Stimulated activated CD4-positive, alpha-beta T cell treated with anti-CD3 and anti-CD28 coated beads, Interleukin-15, amount 100 ng/mL, for 48 hours (primary cell): Measurements from ENCODE around the gene STRA6.

ENCODE experiments used
- DNase-seq, 2 donors: peaks; one replicate each; pipeline ENCODE4 v3.0.0-alpha.2; 2020; ENCODE audit warnings: low read depth in 2 of 2

Gene STRA6

DNA sequence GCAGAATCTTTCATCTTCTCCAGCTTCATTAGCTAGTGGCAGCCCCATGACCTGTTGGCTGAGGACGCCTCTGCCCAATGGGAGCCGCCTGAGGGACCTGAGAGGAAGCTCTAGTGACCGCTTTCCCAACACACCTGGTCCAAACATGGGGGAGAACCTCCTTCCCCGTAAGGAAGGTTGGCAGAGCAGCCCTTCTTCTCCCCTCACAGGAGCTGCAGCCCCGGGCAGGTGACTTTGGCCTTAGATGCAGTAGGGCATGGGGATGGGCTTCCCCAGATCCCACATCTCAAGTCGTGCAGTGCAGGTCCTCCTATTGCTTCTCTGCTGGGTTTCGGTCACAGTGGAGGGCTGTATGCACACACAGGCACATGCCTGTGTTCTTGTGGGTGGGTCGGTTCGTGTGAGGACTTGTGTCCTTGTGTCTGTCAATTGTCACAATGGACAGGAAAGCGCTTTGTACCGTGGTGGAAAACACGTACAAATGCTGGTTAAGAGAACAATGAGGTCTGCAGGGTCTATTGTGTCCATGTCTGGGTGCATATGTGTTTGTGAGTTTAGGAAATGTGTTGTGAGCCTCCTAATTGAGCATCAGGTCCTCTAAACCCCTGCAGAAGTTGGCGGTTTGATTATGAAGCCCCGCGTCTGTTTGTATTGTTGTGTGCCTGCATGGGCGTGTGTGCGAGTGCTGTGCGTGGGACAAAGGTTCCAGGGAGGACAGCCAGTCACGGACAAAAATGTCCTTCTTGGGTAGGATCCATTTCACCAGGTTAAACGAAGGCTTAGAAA lies 70.8 kb downstream of the STRA6 start:
- no peak for DNase-seq

DNA sequence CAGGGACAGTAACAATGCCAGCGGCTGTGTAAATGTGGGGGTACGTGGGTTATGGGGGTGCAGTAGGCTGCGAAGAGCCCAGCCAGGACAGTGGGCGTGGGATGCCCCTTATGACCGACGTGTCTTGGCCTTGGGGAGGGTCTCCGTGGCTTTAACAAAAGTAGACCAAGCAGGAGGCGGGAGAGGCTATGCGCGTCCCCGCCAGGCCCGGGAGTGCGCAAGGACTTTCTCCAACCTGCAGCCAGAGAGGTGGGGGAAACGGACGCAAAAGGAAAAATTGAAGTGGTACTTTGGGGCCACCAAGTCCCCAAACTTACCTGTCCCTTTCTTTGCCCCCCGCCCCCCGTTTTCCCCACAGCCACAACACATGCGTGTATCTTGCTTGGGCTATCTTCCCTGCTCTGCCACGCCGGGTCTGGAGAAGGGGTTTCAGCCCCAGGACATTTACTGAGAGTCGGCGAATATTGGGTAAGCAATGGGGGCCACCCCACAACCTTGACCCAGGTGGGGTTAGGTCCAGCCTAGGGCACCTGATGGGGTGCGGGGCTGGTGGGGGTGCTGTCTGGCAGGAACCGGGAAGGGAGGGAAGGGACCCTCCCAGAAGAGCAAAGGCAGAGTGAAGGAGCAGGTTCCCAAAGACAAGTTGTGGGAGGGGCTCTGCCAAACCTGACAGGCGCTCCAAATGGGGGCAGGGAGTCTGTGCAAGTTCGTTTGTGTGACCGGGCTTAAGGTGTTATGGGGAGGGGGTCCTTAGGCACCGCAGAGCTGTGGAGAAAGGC lies 71.5 kb downstream of the STRA6 start:
- no peak for DNase-seq

DNA sequence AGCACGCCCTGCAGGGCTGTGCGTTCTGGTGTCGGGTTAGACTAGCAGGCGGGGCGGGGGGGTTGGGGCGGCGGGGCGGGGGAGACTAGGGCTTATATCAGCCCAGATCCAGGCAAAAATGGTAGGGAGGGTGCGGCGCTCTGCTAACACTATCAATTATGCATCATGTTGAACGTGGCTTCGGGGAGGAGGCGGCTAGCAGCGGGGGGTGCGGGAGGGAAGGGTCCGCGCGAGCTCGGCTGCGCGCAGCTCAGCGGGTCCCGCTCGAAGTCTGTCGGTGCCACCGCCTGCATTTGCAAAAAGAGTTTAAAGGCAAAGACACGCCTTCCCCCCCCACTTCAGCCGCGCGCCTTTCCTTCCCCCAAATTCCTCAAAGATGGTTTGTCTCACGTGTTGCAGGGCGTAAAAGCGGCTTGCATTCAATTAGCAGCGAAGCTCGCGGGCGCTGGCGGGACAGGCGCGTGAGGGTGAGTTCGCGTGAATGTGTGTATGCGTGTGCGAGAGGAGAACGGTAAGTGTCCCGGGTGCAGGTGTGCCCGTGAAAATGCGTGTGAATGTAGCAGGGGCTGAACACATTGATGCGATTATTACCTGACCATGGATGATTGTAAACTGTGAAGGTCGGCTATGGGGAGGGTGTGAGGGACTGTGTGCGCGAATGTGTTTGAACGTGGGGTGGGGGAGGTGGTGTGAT lies 72.3 kb downstream of the STRA6 start, which contains the start of gene ISLR2:
Gene ISLR2 (plus strand): TSS at position 432 of the 694 bp plus-strand sequence. CDS start 2,169 bp downstream, outside the sequence.
- no peak for DNase-seq

DNA sequence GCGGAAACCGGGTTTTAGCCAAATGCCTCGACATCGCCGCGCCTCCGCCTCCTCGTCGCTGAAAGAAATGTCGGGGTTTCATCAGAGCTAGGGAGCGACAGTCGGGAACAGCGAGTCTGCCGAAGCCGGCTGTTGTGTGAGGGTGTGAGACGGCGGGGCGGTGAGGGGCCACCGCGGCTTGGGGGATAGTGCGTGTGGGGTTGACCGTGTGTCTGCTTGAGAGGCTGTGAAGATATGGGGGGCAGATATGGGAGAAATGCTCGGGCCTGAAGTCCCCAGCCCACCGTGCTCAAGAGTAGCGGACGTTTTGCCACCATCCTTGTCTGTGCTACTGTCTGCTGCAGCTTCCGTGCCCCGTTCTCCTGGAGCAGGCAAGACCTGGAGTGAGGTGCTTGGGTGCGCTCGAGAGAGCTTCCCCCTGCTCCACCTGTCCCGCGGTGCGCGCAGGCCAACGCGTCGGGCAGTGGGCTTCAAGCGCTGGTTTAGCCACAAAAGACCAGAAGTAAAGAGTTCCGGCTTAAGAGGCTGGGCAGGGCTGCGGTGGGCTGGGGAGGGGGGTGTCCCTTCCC lies 72.9 kb downstream of the STRA6 start:
- no peak for DNase-seq
